Gastroesophageal sphincter (tissue), 3 donors: ENCODE results near the gene ATG7.

ENCODE experiments used
- CTCF ChIP-seq, 4 experiments: fragments of 200-600 bp in 2 of 4; fragments of 450-650 bp in 2 of 4; sonication (generic) in 1 of 4; IDR thresholded peaks; one replicate each; pipeline ENCODE4 v1.5.1; 2017 to 2019; ENCODE audit warnings: antibody characterized with exemption in 4 of 4, mild to moderate bottlenecking in 2 of 4, moderate library complexity in 2 of 4
- POLR2A ChIP-seq, 2 donors: fragments of 450-650 bp; IDR thresholded peaks; one replicate each; pipeline ENCODE4 v1.6.1; 2017; ENCODE audit warnings: antibody characterized with exemption in 2 of 2, mild to moderate bottlenecking in 2 of 2, moderate library complexity in 1 of 2

DNA sequence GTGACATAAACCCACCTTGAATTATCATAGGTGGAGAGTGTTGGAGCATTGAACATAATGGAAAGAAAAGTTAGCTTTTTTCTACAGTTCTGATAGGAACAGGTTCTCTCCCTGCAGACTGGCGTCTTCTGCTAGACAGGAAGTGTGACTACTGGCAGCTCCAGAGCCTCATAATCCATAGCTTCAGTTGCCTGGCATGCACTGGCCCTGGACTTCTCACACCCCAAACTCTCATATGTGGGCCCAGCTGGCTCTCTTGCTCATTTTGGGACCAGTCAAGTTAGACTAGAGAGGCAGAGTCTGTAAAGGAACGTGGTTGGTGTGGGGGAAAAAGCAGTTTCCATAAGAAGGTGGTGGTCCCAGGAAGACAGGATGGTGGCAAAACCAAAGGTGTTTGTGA is 191.4 kb downstream of the ATG7 start:
- TF ChIP-seq CTCF (IDR thresholded peaks at IDR 0.05) (no peak), POLR2A (IDR thresholded peaks at IDR 0.05) (no peak)
